Measurements from ENCODE around the gene CDKN1A.
A peak's percentile ranks its signal among the peaks of the same experiment; 100 is the strongest.
"Not testable (repeated sequence)": the region's sequence is repeated elsewhere in the genome, so short reads cannot be mapped to it uniquely, and the experiment has no call there.

Gene CDKN1A

GRCh38 chr6:36649086-36649485 is 29.4 kb upstream of the CDKN1A start:
- H3K4me1 Mint-ChIP-seq: peaks cover 10% of the 10 kb centered on the region

GRCh38 chr6:36649701-36650484 is 28.6 kb upstream of the CDKN1A start:
- H3K4me1 Mint-ChIP-seq: peaks cover 10% of the 10 kb centered on the region
- DNase-seq (ENCODE audit: low spot score in 2 of 2) (no peak), ATAC-seq (ENCODE audit: low read depth) (no peak)
- H3K4me3 Mint-ChIP-seq: no peak overlapping the region
- no peaks in the 10 kb centered on the region for H3K9me3 Mint-ChIP-seq
- no peaks in the 10 kb centered on the region for H3K36me3 Mint-ChIP-seq
- no peaks in the 10 kb centered on the region for H3K27me3 Mint-ChIP-seq
- no peak overlapping the region for H3K27ac Mint-ChIP-seq

More at GRCh38 chr6:36649086-36649485, 29.4 kb upstream of the CDKN1A start:
- Mint-ChIP-seq H3K27ac (no peak overlapping the region), H3K4me3 (no peak overlapping the region), H3K9me3 (no peaks in the 10 kb centered on the region), H3K36me3 (no peaks in the 10 kb centered on the region), H3K27me3 (no peaks in the 10 kb centered on the region)
- ATAC-seq (ENCODE audit: low read depth) (no peak), DNase-seq (ENCODE audit: low spot score in 2 of 2) (no peak)

GRCh38 chr6:36650848-36651478 is 27.6 kb upstream of the CDKN1A start:
- no peak overlapping the region for H3K27ac Mint-ChIP-seq
- peaks cover 12% of the 10 kb centered on the region for H3K4me1 Mint-ChIP-seq
- ATAC-seq (ENCODE audit: low read depth) (peak; percentile 99), DNase-seq (ENCODE audit: low spot score in 2 of 2) (peak in 1 of 2 donors; percentile 42)
- H3K27me3 Mint-ChIP-seq: peaks cover 2% of the 10 kb centered on the region
- no peak overlapping the region for H3K4me3 Mint-ChIP-seq
- no peaks in the 10 kb centered on the region for H3K9me3 Mint-ChIP-seq
- H3K36me3 Mint-ChIP-seq: no peaks in the 10 kb centered on the region

DNA sequence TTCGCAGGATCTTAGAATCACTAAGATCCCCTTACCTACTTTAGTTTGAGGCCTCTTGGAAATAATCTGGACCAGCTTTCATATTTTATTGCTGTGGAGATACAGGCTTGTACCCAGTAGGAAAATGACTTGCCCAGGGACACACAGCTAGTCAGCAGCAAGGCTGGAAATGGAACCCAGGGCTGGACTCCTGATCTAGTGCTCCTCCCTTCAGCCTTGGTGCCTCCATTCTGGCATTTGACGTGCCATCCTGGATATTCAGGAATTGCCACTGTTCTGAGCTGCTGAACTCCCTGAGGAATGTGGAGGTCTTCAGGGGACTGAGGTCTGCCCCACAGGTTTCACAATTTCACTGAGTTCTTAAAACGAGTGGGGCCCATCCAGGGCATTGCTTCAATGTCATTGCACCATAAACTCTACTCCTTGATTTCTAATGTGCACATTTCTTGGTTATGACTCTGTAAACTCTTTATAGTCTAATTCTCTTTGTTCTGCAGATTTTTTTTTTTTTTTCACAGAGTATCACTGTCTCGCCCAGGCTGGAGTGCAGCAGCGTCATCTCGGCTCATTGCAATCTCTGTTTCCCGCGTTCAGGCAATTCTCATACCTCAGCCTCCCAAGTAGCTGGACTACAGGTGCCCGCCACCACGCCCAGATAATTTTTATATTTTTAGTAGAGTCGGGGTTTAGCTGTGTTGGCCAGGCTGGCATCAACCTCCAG is 26.7 kb upstream of the CDKN1A start:
- Mint-ChIP-seq H3K4me3 (no peak overlapping the region), H3K27me3 (peaks cover 2% of the 10 kb centered on the region), H3K36me3 (no peaks in the 10 kb centered on the region), H3K27ac (no peak overlapping the region), H3K4me1 (peaks cover 12% of the 10 kb centered on the region), H3K9me3 (no peaks in the 10 kb centered on the region)
- DNase-seq (ENCODE audit: low spot score in 2 of 2) (no peak), ATAC-seq (ENCODE audit: low read depth) (no peak)

DNA sequence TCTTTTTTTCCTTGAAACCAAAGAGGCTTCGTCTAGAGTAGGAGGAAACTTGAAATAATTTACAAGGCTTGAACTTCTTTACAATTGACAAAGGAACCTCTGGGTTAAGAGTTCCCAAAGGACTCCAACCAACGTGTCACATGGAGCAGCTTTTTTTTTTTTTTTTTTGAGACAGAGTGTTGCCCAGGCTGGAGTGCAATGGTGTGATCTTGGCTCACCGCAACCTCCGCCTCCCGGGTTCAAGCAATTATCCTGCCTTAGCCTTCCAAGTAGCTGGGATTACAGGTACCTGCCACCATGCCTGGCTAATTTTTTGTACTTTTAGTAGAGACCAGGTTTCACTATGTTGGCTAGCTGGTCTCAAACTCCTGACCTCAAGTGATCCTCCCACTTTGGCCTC is 24.0 kb upstream of the CDKN1A start:
- not testable (repeated sequence) for H3K27me3 Mint-ChIP-seq; H3K4me3 Mint-ChIP-seq; H3K36me3 Mint-ChIP-seq; ATAC-seq (ENCODE audit: low read depth); H3K9me3 Mint-ChIP-seq; DNase-seq (ENCODE audit: low spot score in 2 of 2); H3K27ac Mint-ChIP-seq
- H3K4me1 Mint-ChIP-seq: peaks cover 13% of the 10 kb centered on the region

DNA sequence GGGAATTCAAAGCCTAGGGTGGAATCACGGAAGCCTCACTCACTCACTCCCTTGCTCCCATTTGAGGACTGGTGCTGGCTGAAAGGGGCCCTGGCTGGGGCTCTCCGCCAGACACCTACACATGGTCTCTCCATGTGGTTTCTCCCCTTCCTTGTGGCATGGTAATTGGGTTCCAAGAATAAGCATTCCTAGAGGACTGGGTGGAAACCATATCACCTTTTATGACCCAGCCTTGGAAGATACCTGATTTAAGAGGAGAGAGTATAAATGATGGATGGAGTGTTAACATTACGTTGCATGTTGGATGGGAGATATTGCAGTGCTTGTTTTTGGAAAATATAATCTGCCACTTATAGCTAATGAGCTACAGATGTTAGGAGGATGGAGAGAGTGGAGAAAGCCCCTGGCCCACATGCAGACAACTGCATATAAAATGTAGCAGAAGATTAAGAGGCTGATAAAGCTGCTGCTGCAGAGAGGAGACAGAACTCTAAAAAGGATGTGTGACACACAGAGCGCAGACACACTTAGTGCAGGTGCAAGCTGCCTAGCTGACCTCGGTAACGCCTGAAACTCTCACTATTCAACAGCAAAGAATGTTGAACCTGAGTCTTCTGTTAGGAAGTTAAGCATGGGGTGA is 23.3 kb upstream of the CDKN1A start:
- no peak overlapping the region for H3K4me3 Mint-ChIP-seq
- peaks cover 16% of the 10 kb centered on the region for H3K4me1 Mint-ChIP-seq
- H3K36me3 Mint-ChIP-seq: no peaks in the 10 kb centered on the region
- DNase-seq (ENCODE audit: low spot score in 2 of 2): no peak
- no peak for ATAC-seq (ENCODE audit: low read depth)
- H3K9me3 Mint-ChIP-seq: no peaks in the 10 kb centered on the region
- peaks cover 6% of the 10 kb centered on the region for H3K27me3 Mint-ChIP-seq
- no peak overlapping the region for H3K27ac Mint-ChIP-seq

- H3K4me1 Mint-ChIP-seq: peaks cover 8% of the 10 kb centered on the region
- H3K4me3 Mint-ChIP-seq: no peak overlapping the region
- peaks cover 6% of the 10 kb centered on the region for H3K27me3 Mint-ChIP-seq
- H3K9me3 Mint-ChIP-seq: no peaks in the 10 kb centered on the region
- H3K27ac Mint-ChIP-seq: no peak overlapping the region
- DNase-seq (ENCODE audit: low spot score in 2 of 2) (no peak), ATAC-seq (ENCODE audit: low read depth) (no peak)
- no peaks in the 10 kb centered on the region for H3K36me3 Mint-ChIP-seq
Observed at GRCh38 chr6:36656441-36656840, 22.1 kb upstream of the CDKN1A start.

DNA sequence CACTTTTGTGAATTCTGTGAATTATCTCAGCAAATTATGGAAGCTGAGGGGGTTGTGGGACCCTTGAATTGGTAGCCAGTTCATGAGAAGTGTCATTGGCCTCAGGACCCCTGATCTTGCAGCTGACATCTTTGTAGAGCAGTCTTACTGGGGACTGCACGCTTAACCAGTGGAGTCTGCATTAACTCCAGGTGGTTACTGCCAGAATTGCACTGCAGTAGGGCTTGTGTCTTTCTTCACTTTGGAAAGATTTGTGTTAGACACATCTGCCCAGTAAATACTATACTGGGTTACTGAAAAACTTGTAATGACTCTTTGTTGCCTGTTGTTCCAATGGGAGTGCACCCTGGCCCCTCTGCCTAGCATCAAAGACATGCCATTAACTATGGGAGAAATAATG is 21.2 kb upstream of the CDKN1A start:
- peaks cover 11% of the 10 kb centered on the region for H3K4me1 Mint-ChIP-seq
- no peaks in the 10 kb centered on the region for H3K9me3 Mint-ChIP-seq
- H3K27me3 Mint-ChIP-seq: peaks cover 6% of the 10 kb centered on the region

GRCh38 chr6:36657942-36658544 is 20.5 kb upstream of the CDKN1A start:
- H3K9me3 Mint-ChIP-seq: no peaks in the 10 kb centered on the region
- H3K27ac Mint-ChIP-seq: no peak overlapping the region
- ATAC-seq (ENCODE audit: low read depth): no peak
- no peak for DNase-seq (ENCODE audit: low spot score in 2 of 2)
- H3K36me3 Mint-ChIP-seq: no peaks in the 10 kb centered on the region
- no peak overlapping the region for H3K4me3 Mint-ChIP-seq
- H3K4me1 Mint-ChIP-seq: peaks cover 16% of the 10 kb centered on the region
- peaks cover 6% of the 10 kb centered on the region for H3K27me3 Mint-ChIP-seq

More for the DNA sequence above, 21.2 kb upstream of the CDKN1A start:
- ATAC-seq (ENCODE audit: low read depth) (no peak), DNase-seq (ENCODE audit: low spot score in 2 of 2) (no peak)
- H3K27ac Mint-ChIP-seq: no peak overlapping the region
- H3K4me3 Mint-ChIP-seq: no peak overlapping the region
- no peaks in the 10 kb centered on the region for H3K36me3 Mint-ChIP-seq

- H3K4me1 Mint-ChIP-seq: peaks cover 22% of the 10 kb centered on the region
- no peaks in the 10 kb centered on the region for H3K36me3 Mint-ChIP-seq
- H3K9me3 Mint-ChIP-seq: no peaks in the 10 kb centered on the region
- ATAC-seq (ENCODE audit: low read depth) (no peak), DNase-seq (ENCODE audit: low spot score in 2 of 2) (no peak)
- peaks cover 6% of the 10 kb centered on the region for H3K27me3 Mint-ChIP-seq
- H3K27ac Mint-ChIP-seq: no peak overlapping the region
- no peak overlapping the region for H3K4me3 Mint-ChIP-seq
Observed at GRCh38 chr6:36659271-36659670, 19.2 kb upstream of the CDKN1A start.

- DNase-seq (ENCODE audit: low spot score in 2 of 2): no peak
- Mint-ChIP-seq H3K4me1 (peaks cover 26% of the 10 kb centered on the region), H3K9me3 (no peaks in the 10 kb centered on the region), H3K27ac (no peak overlapping the region), H3K4me3 (no peak overlapping the region), H3K27me3 (peaks cover 4% of the 10 kb centered on the region), H3K36me3 (no peaks in the 10 kb centered on the region)
- ATAC-seq (ENCODE audit: low read depth): no peak
Observed at GRCh38 chr6:36660771-36661471, 17.6 kb upstream of the CDKN1A start.

- no peak for ATAC-seq (ENCODE audit: low read depth)
- H3K36me3 Mint-ChIP-seq: no peaks in the 10 kb centered on the region
- H3K4me1 Mint-ChIP-seq: peaks cover 31% of the 10 kb centered on the region
- no peak overlapping the region for H3K4me3 Mint-ChIP-seq
- no peak for DNase-seq (ENCODE audit: low spot score in 2 of 2)
- peaks cover 4% of the 10 kb centered on the region for H3K27me3 Mint-ChIP-seq
- no peak overlapping the region for H3K27ac Mint-ChIP-seq
- no peaks in the 10 kb centered on the region for H3K9me3 Mint-ChIP-seq
Observed at GRCh38 chr6:36662380-36662779, 16.1 kb upstream of the CDKN1A start.

- DNase-seq (ENCODE audit: low spot score in 2 of 2) (no peak), ATAC-seq (ENCODE audit: low read depth) (no peak)
- Mint-ChIP-seq H3K27ac (no peak overlapping the region), H3K27me3 (peaks cover 4% of the 10 kb centered on the region), H3K36me3 (no peaks in the 10 kb centered on the region), H3K9me3 (no peaks in the 10 kb centered on the region), H3K4me1 (peaks cover 31% of the 10 kb centered on the region), H3K4me3 (no peak overlapping the region)
Observed at GRCh38 chr6:36662827-36663256, 15.7 kb upstream of the CDKN1A start.
